GM23338 (cell line): Measurements from ENCODE around the gene IL17RB. TPM values are rescaled to one million over a fixed set of nuclear protein-coding genes. Genes with fewer than 3 reads are reported as not detected.

Experiments used
- ATAC-seq: fragments of 200-7000 bp; cut with Tn5 transposase; 3 replicates; pipeline ENCODE4 v1.9.1; 2020
- DNase-seq: peaks from one replicate; pipeline ENCODE4 v3.0.0-alpha.2; 2015; ENCODE audit warnings: low spot score
- H2AFZ ChIP-seq: fragments of 200-600 bp; sonication (generic); 2 replicates; pipeline ENCODE4 v1.8.0; 2016; ENCODE audit warnings: antibody characterized with exemption, mild to moderate bottlenecking, moderate library complexity
- H3F3A ChIP-seq: fragments of 200-600 bp; sonication (generic); replicated peaks from 2 replicates; pipeline ENCODE4 v1.8.0; 2017; ENCODE audit warnings: antibody characterized with exemption, mixed run types, low read depth
- H3K27ac ChIP-seq: fragments of 200-600 bp; sonication (generic); 2 replicates; pipeline ENCODE4 v1.6.1; 2016; ENCODE audit warnings: low read depth
- H3K27me3 ChIP-seq: fragments of 200-600 bp; sonication (generic); 2 replicates; pipeline ENCODE4 v1.8.0; 2016; ENCODE audit warnings: mild to moderate bottlenecking, mixed run types, moderate library complexity; ENCODE audit not compliant: insufficient read depth
- H3K36me3 ChIP-seq: fragments of 200-600 bp; sonication (generic); 2 replicates; pipeline ENCODE4 v1.8.0; 2016; ENCODE audit warnings: mild to moderate bottlenecking; ENCODE audit not compliant: insufficient read depth
- H3K4me1 ChIP-seq: fragments of 200-600 bp; sonication (generic); 2 replicates; pipeline ENCODE4 v1.8.0; 2016; ENCODE audit warnings: mild to moderate bottlenecking, moderate library complexity; ENCODE audit not compliant: insufficient read depth
- H3K4me2 ChIP-seq: fragments of 200-600 bp; sonication (generic); 2 replicates; pipeline ENCODE4 v1.7.1; 2017; ENCODE audit warnings: mixed run types
- H3K4me3 ChIP-seq: fragments of 200-600 bp; sonication (generic); 2 replicates; pipeline ENCODE4 v1.6.1; 2016; ENCODE audit warnings: mixed run types
- H3K79me2 ChIP-seq: fragments of 200-600 bp; sonication (generic); replicated peaks from 2 replicates; pipeline ENCODE4 v1.8.0; 2017; ENCODE audit warnings: mild to moderate bottlenecking; ENCODE audit not compliant: insufficient read depth
- H3K9me2 ChIP-seq: fragments of 200-600 bp; sonication (generic); 2 replicates; pipeline ENCODE4 v1.8.0; 2017; ENCODE audit not compliant: insufficient read depth
- H4K20me1 ChIP-seq: fragments of 200-600 bp; sonication (generic); replicated peaks from 2 replicates; pipeline ENCODE4 v1.8.0; 2017; ENCODE audit warnings: mild to moderate bottlenecking; ENCODE audit not compliant: insufficient read depth
- H3K27ac Mint-ChIP-seq: 2 replicates; pipeline ENCODE4 v1.8.0; 2020; ENCODE audit warnings: inconsistent platforms, mild to moderate bottlenecking, moderate library complexity, mixed read lengths
- H3K27me3 Mint-ChIP-seq: 3 replicates; pipeline ENCODE4 v1.8.0; 2022; ENCODE audit warnings: low read depth, mild to moderate bottlenecking, moderate library complexity, mixed read lengths, inconsistent platforms; ENCODE audit not compliant: insufficient read depth, poor library complexity
- H3K36me3 Mint-ChIP-seq: 3 replicates; pipeline ENCODE4 v1.8.0; 2021; ENCODE audit warnings: low read depth, mild to moderate bottlenecking, inconsistent platforms, moderate library complexity, mixed read lengths
- H3K4me1 Mint-ChIP-seq: 3 replicates; pipeline ENCODE4 v1.8.0; 2020; ENCODE audit warnings: mild to moderate bottlenecking, inconsistent platforms, mixed read lengths
- H3K4me3 Mint-ChIP-seq: 3 replicates; pipeline ENCODE4 v1.8.0; 2021; ENCODE audit warnings: moderate library complexity, mild to moderate bottlenecking, inconsistent platforms, mixed read lengths
- H3K9me3 Mint-ChIP-seq: 3 replicates; pipeline ENCODE4 v1.8.0; 2020; ENCODE audit warnings: moderate library complexity, mild to moderate bottlenecking, inconsistent platforms, mixed read lengths
- CREB1 ChIP-seq: fragments of 250-450 bp; sonication (Bioruptor Pico); IDR thresholded peaks from 2 replicates; pipeline ENCODE4 v1.5.0; 2020; ENCODE audit warnings: low read depth, mild to moderate bottlenecking, moderate library complexity
- CTCF ChIP-seq, 2 experiments: fragments of 200-600 bp in 1 of 2; sonication (generic) in 1 of 2; conservative IDR thresholded peaks; 2 replicates each; pipeline versions ENCODE4 v1.5.1 to v1.6.1; 2016 to 2017; ENCODE audit warnings: antibody characterized with exemption in 2 of 2, low read depth in 2 of 2, mild to moderate bottlenecking in 2 of 2, moderate library complexity in 1 of 2
- EZH2phosphoT487 ChIP-seq: fragments of 200-600 bp; sonication (generic); IDR thresholded peaks from one replicate; pipeline ENCODE4 v1.8.1; 2018; ENCODE audit warnings: antibody characterized with exemption; ENCODE audit not compliant: unreplicated experiment
- JUNB ChIP-seq: IDR thresholded peaks from one replicate; pipeline ENCODE4 v1.6.1; 2016; ENCODE audit warnings: antibody characterized with exemption; ENCODE audit not compliant: unreplicated experiment
- STAT1 ChIP-seq: IDR thresholded peaks from one replicate; pipeline ENCODE4 v1.6.1; 2016; ENCODE audit warnings: antibody characterized with exemption; ENCODE audit not compliant: unreplicated experiment
- ZNF114 ChIP-seq: fragments of 250-450 bp; sonication (Bioruptor Pico); IDR thresholded peaks from 2 replicates; pipeline ENCODE4 v1.5.0; 2020; ENCODE audit warnings: mild to moderate bottlenecking, moderate library complexity
- ZNF331 ChIP-seq: fragments of 250-450 bp; sonication (Bioruptor Pico); IDR thresholded peaks from 2 replicates; pipeline ENCODE4 v1.5.0; 2020; ENCODE audit warnings: low read depth, mild to moderate bottlenecking, moderate library complexity
- ZNF462 ChIP-seq: fragments of 250-450 bp; sonication (Bioruptor Pico); IDR thresholded peaks from 2 replicates; pipeline ENCODE4 v1.5.0; 2020; ENCODE audit warnings: mild to moderate bottlenecking, moderate library complexity
- polyA plus RNA-seq: library from polyadenylated mRNA; unstranded; fragments of >200 nt; fragmentation: Nextera tagmentation; extraction: Ambion mirVana; gene quantifications from 2 replicates; pipeline ENCODE4 v1.2.1, GENCODE V29; 2016
- total RNA-seq: library from RNA; depleted of rRNA; stranded (reverse); fragments of >200 nt; shearing (Covaris generic); gene quantifications from 2 replicates; pipeline ENCODE4 v1.2.3, GENCODE V29; 2014
- TF ChIP-seq, protein P1 (sequence below): IDR thresholded peaks from 2 replicates; pipeline ENCODE4 v1.6.1; 2016; ENCODE audit warnings: antibody characterized with exemption
- TF ChIP-seq, protein P2 (sequence below): IDR thresholded peaks from one replicate; pipeline ENCODE4 v1.6.1; 2018; ENCODE audit warnings: antibody characterized with exemption; ENCODE audit not compliant: unreplicated experiment

Gene IL17RB
- total and polyA plus RNA-seq, 2 experiments from 2014 or later, result 5.7 to 6.9 TPM

DNA sequence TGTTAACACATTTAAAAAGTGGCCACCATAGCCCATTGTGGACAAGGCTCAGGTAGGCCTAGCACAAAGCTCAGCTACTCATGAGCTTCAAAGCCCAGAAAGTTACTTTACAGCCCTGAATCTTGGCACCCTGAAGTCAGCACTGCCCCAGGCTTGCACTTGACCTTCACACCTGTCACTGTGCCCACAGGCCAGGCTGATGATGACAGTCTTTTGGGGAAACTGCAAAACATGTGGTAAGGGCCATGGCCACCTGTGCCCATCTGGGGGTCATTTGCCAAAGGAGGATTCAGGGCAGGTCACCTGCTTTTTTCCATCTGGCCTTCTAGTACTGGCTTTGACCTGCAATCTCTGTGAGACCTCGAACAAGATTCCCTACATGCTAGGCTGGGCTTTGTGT, 11.1 kb upstream of the IL17RB start:
- Histone ChIP-seq H3F3A (no peaks in the 10 kb centered on the region), H2AFZ (no peak overlapping the region), H3K27me3 (no peaks in the 10 kb centered on the region), H3K79me2 (no peaks in the 10 kb centered on the region), H3K27ac (no peak overlapping the region), H3K36me3 (no peaks in the 10 kb centered on the region), H3K4me2 (no peak overlapping the region), H3K4me1 (no peaks in the 10 kb centered on the region), H4K20me1 (no peaks in the 10 kb centered on the region; the same call in 1 of the 2 replicates), H3K9me2 (no peaks in the 10 kb centered on the region), H3K4me3 (no peak overlapping the region)
- peaks cover 2% of the 10 kb centered on the region for H3K27me3 Mint-ChIP-seq
- no peak for DNase-seq
- no peak for ATAC-seq
- H3K27ac Mint-ChIP-seq, result no peak overlapping the region
- no peaks in the 10 kb centered on the region for H3K9me3 Mint-ChIP-seq
- no peaks in the 10 kb centered on the region for H3K4me1 Mint-ChIP-seq
- TF ChIP-seq ZNF331 (CRISPR knock-in tag), result no peak
- TF ChIP-seq JUNB, result no peak
- TF ChIP-seq, protein P1, sequence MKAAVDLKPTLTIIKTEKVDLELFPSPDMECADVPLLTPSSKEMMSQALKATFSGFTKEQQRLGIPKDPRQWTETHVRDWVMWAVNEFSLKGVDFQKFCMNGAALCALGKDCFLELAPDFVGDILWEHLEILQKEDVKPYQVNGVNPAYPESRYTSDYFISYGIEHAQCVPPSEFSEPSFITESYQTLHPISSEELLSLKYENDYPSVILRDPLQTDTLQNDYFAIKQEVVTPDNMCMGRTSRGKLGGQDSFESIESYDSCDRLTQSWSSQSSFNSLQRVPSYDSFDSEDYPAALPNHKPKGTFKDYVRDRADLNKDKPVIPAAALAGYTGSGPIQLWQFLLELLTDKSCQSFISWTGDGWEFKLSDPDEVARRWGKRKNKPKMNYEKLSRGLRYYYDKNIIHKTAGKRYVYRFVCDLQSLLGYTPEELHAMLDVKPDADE, result no peak
- TF ChIP-seq ZNF462 (CRISPR knock-in tag), result no peak
- TF ChIP-seq, protein P2, sequence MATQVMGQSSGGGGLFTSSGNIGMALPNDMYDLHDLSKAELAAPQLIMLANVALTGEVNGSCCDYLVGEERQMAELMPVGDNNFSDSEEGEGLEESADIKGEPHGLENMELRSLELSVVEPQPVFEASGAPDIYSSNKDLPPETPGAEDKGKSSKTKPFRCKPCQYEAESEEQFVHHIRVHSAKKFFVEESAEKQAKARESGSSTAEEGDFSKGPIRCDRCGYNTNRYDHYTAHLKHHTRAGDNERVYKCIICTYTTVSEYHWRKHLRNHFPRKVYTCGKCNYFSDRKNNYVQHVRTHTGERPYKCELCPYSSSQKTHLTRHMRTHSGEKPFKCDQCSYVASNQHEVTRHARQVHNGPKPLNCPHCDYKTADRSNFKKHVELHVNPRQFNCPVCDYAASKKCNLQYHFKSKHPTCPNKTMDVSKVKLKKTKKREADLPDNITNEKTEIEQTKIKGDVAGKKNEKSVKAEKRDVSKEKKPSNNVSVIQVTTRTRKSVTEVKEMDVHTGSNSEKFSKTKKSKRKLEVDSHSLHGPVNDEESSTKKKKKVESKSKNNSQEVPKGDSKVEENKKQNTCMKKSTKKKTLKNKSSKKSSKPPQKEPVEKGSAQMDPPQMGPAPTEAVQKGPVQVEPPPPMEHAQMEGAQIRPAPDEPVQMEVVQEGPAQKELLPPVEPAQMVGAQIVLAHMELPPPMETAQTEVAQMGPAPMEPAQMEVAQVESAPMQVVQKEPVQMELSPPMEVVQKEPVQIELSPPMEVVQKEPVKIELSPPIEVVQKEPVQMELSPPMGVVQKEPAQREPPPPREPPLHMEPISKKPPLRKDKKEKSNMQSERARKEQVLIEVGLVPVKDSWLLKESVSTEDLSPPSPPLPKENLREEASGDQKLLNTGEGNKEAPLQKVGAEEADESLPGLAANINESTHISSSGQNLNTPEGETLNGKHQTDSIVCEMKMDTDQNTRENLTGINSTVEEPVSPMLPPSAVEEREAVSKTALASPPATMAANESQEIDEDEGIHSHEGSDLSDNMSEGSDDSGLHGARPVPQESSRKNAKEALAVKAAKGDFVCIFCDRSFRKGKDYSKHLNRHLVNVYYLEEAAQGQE, result no peak
- no peak for TF ChIP-seq CREB1 (CRISPR knock-in tag)
- TF ChIP-seq ZNF114 (CRISPR knock-in tag), result no peak
- TF ChIP-seq EZH2phosphoT487, result no peak
- TF ChIP-seq STAT1, result no peak
- TF ChIP-seq CTCF (conservative IDR thresholded peaks at IDR 0.05; ENCODE audit: low read depth in 2 of 2), result no peak
- H3K36me3 Mint-ChIP-seq, result no peaks in the 10 kb centered on the region
- no peak overlapping the region for H3K4me3 Mint-ChIP-seq
